NCI-H1417 treated with DMSO at 0.1 percent for 48 hours (cell line): ENCODE measurements around the gene NOTCH2.
A peak's percentile ranks its signal among the peaks of the same experiment; 100 is the strongest.

Experiments
- DNase-seq: peaks from one replicate; lab custom pipeline; 2025; lab: John Stamatoyannopoulos, UW

NOTCH2 gene

GRCh38 chr1:119874186-119874585 lies 195.3 kb downstream of the NOTCH2 start:
- DNase-seq = no peak

- DNase-seq = no peak
Observed at GRCh38 chr1:119873135-119874015, 196.1 kb downstream of the NOTCH2 start.

- DNase-seq = no peak
Observed at GRCh38 chr1:119871881-119872280, 197.6 kb downstream of the NOTCH2 start.

- peak; percentile 33 for DNase-seq
Observed at GRCh38 chr1:119870917-119871596, 198.4 kb downstream of the NOTCH2 start.

- DNase-seq = no peak
Observed at GRCh38 chr1:119869995-119870394, 199.5 kb downstream of the NOTCH2 start.

- DNase-seq = no peak
Observed at GRCh38 chr1:119868176-119868575, 201.3 kb downstream of the NOTCH2 start.

GRCh38 chr1:119866451-119866850 lies 203.0 kb downstream of the NOTCH2 start:
- DNase-seq = no peak

GRCh38 chr1:119865627-119866026 lies 203.8 kb downstream of the NOTCH2 start:
- no peak for DNase-seq

- no peak for DNase-seq
Observed at GRCh38 chr1:119862276-119862675, 207.2 kb downstream of the NOTCH2 start.
